GM18505 (cell line): ENCODE results near the gene POLG2.
"Not testable (repeated sequence)": the region's sequence is repeated elsewhere in the genome, so short reads cannot be mapped to it uniquely, and the experiment has no call there.

Experiments used
- ATAC-seq: cut with Tn5 transposase; IDR thresholded peaks from one replicate; pipeline ENCODE4 v1.9.1; 2021; ENCODE audit not compliant: unreplicated experiment
- POLR2A ChIP-seq: IDR thresholded peaks from 4 replicates; pipeline ENCODE4 v1.6.1; 2011; ENCODE audit warnings: borderline replicate concordance; ENCODE audit not compliant: insufficient read depth, insufficient read length; ENCODE audit errors: extremely low read depth

POLG2 gene

GRCh38 chr17:64447526-64447925, 49.3 kb downstream of the POLG2 start:
- TF ChIP-seq POLR2A = no peak
- no peak for ATAC-seq

DNA sequence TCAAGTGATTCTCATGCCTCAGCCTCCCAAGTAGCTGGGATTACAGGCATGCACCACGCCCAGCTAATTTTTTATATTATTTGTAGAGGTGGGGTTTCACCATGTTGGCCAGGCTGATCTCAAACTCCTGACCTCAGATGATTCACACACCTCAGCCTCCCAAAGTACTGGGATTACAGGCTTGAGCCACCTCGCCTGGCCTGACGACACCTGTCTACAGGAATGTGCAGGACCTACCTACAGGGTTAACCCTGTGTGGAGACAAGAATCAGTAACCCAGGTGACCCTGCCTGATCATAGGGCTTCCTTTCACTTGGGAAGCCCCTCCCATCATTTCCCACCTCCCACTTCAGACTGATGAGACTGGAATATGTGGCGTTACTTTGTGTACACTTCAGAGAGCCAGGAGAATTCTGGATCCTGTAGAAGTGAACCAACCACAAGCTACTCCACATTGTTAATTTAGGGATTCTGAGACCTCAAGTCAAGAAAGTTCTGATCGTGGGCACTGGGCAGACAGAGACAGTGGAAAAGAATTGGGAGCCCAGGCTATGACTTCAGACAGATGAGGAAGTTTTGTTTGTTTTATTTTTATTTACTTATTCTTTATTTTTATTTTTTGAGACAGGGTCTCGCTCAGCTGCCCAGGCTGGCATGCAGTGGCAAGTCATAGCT, 53.6 kb downstream of the POLG2 start:
- TF ChIP-seq POLR2A = no peak
- no peak for ATAC-seq

DNA sequence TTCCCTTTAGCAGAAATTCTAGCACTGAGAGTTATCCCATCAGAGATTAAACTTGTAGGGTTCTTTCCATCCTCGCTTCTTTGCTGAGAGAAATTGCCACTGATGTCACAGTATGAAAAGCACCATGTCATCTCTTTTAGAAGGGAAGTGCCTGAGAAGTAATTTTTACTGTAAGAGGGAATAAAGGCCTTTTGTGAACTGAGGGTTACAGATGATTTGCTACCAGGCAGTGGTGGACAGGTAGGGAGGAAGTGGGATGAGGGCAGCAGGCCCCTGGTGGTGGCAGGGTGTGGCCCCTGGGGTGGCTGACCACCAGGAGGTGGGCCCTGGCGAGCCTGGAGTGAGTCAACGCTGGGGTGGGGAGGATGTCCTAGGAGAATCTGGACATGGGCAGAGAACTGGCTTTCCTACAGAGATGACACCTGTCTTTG, 54.3 kb downstream of the POLG2 start:
- ATAC-seq = no peak
- TF ChIP-seq POLR2A = no peak

DNA sequence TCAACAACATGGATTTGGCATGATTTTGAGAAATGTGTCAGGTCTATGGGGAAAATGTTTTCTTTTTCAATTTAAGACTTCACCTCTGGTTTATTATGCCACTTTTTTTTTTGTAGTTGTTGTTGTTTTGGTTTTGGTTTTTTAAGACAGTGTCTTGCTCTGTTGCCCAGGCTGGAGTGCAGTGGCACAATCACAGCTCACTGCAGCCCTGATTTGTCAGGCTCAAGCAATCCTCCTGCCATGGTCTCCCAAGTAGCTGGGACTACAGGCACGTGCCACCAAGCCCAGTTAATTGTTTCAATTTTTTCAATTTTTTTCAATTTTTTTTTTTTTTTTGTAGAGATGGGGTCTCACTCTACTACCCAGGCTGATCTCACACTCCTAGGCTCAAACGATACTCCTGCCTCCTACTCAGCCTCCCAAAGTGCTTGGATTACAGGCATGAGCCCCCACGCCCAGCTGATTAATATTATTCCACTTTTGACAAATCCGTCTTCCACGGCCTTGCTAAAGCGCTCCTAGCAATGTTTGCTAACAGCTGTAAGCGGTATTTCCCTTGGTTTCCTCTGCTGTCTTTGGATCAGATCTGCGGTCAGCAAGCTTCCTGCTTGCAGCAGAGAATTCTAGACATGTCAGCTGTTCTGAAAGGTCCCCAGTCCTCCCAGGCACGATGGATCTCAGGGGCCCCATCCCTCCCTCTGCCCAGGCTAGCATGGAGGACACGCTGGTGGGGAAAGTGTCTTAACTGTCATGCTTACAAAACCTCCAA, 54.9 kb downstream of the POLG2 start:
- TF ChIP-seq POLR2A = no peak

GRCh38 chr17:64439956-64440355, 56.9 kb downstream of the POLG2 start:
- TF ChIP-seq POLR2A = no peak
- no peak for ATAC-seq

More for the DNA sequence above, 54.9 kb downstream of the POLG2 start:
- ATAC-seq = no peak

DNA sequence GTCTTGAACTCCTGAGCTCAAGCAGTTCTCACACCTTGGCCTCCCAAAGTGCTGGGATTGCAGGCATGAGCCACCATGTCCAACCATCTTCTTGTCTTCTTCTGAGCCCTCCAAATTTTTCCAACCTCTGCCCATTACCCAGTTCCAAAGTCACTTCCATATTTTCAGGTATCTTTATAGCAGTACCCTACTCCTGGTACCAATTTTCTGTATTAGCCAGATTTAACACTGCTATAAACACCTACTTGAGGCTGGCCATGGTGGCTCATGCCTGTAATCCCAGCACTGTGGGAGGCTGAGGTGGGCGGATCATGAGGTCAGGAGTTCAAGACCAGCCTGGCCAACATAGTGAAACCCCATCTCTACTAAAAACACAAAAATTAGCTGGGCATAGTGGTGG, 57.3 kb downstream of the POLG2 start:
- not testable (repeated sequence) for ATAC-seq

DNA sequence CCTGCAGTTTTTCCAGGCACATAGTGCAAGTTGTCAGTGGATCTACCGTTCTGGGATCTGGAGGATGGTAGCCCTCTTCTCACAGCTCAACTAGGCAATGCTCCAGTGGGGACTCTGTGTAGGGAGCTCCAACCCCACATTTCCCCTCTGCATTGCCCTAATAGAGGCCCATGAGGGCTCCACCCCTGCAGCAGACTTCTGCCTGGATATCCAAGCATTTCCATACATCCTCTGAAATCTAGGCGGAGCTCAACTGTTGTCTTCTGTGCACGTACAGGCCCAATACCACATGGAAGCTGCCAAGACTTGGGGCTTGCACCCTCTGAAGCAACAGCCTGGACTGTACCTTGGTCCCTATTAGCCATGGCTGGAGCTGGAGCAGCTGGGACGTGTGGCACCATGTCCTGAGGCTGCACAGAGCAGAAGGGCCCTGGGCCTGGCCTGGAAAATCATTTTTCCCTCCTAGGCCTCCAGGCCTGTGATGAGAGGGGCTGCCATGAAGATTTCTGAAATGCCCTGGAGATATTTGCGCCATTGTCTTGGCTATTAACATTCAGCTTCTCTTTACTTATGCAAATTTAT, 58.8 kb downstream of the POLG2 start:
- no peak for TF ChIP-seq POLR2A
- ATAC-seq = no peak

DNA sequence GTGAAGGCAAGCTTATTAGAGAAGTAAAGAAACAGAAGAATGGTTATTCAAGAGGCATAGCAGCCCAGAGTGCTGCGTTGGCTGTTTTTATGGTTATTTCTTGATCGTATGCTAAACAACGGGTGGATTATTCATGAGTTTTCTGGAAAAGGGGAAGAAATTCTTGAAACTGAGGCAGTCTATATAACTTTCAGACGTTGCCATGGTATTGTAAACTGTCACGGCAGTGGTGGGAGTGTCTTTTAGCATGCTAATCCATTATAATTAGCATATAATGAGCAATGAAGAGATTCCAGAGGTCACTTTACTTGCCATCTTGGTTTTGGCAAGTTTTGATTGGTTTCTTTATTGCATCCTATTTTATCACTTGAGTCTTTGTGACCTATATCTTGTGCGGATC, 65.3 kb downstream of the POLG2 start:
- ATAC-seq = no peak
- TF ChIP-seq POLR2A = no peak

DNA sequence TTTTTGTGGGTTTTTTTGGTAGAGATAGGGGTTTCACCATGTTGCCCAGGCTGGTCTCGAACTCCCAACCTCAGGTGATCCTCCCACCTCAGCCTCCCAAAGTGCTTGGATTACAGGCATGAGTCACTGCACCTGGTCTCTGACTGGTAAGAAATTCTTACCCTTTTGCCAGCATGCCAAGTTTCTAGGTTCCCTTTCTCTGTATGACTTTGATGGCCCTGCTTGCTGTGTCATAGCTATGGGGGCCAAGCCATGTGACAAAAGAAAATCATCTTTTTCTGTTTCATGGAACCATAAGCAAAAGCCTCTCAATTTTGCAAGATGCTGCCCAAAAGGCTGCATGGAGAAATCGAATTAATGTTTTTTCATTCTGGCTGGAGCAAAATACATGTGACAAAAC, 66.8 kb downstream of the POLG2 start:
- not testable (repeated sequence) for ATAC-seq

GRCh38 chr17:64428406-64428805, 68.4 kb downstream of the POLG2 start:
- no peak for ATAC-seq
- TF ChIP-seq POLR2A = no peak
